HepG2 (cell line): ENCODE data around the gene LAMA5. TPM values are rescaled to one million over a fixed set of nuclear protein-coding genes. Genes with fewer than 3 reads are reported as not detected.

Experiments used
- CC2D1A ChIP-seq: sonication (generic); formaldehyde crosslinking; IDR thresholded peaks from 2 replicates; pipeline ENCODE4 v1.8.1; 2023; ENCODE audit warnings: mild to moderate bottlenecking, missing genetic modification reagents
- FLYWCH1 ChIP-seq: sonication (generic); formaldehyde crosslinking; IDR thresholded peaks from 2 replicates; pipeline ENCODE4 v1.8.1; 2023; ENCODE audit warnings: mild to moderate bottlenecking, missing genetic modification reagents
- GLI4 ChIP-seq: sonication (generic); formaldehyde crosslinking; IDR thresholded peaks from 2 replicates; pipeline ENCODE4 v1.5.1; 2020; ENCODE audit warnings: missing genetic modification reagents, mild to moderate bottlenecking, moderate library complexity, borderline replicate concordance
- HNRNPH1 ChIP-seq: fragments of 200-400 bp; formaldehyde crosslinking; optimal IDR thresholded peaks from 2 replicates; pipeline ENCODE3; 2017; ENCODE audit warnings: mild to moderate bottlenecking, low read depth, low read length
- KLF6 ChIP-seq: IDR thresholded peaks from 2 replicates; pipeline ENCODE4 v1.8.0; 2016; ENCODE audit warnings: missing biosample characterization, missing genetic modification reagents
- KMT2A ChIP-seq: sonication (generic); formaldehyde crosslinking; IDR thresholded peaks from 2 replicates; pipeline ENCODE4 v1.4.0; 2020; ENCODE audit warnings: missing genetic modification reagents
- MEF2D ChIP-seq: sonication (generic); formaldehyde crosslinking; IDR thresholded peaks from 2 replicates; pipeline ENCODE4 v1.5.1; 2020; ENCODE audit warnings: mild to moderate bottlenecking, missing genetic modification reagents
- PCBP2 ChIP-seq: fragments of 200-400 bp; formaldehyde crosslinking; optimal IDR thresholded peaks from 2 replicates; pipeline ENCODE3; 2018; ENCODE audit warnings: low read length, low read depth; ENCODE audit not compliant: poor library complexity, severe bottlenecking
- RFXAP ChIP-seq: sonication (generic); formaldehyde crosslinking; IDR thresholded peaks from 2 replicates; pipeline ENCODE4 v1.4.0; 2020; ENCODE audit warnings: missing genetic modification reagents, borderline replicate concordance
- ZFP37 ChIP-seq: sonication (generic); formaldehyde crosslinking; IDR thresholded peaks from 2 replicates; pipeline ENCODE4 v1.4.0; 2020; ENCODE audit warnings: missing genetic modification reagents, borderline replicate concordance
- ZNF235 ChIP-seq: sonication (generic); formaldehyde crosslinking; IDR thresholded peaks from 2 replicates; pipeline ENCODE4 v1.8.1; 2023; ENCODE audit warnings: mild to moderate bottlenecking, missing genetic modification reagents, borderline replicate concordance
- ZNF460 ChIP-seq: sonication (generic); formaldehyde crosslinking; IDR thresholded peaks from 2 replicates; pipeline ENCODE4 v1.5.1; 2020; ENCODE audit warnings: missing genetic modification reagents, mild to moderate bottlenecking, borderline replicate concordance
- ZNF552 ChIP-seq: sonication (generic); formaldehyde crosslinking; IDR thresholded peaks from 2 replicates; pipeline ENCODE4 v1.9.0; 2022; ENCODE audit warnings: missing genetic modification reagents, mild to moderate bottlenecking, borderline replicate concordance
- ZNF564 ChIP-seq: sonication (generic); formaldehyde crosslinking; IDR thresholded peaks from 2 replicates; pipeline ENCODE4 v1.8.1; 2023; ENCODE audit warnings: mild to moderate bottlenecking, missing genetic modification reagents
- ZNF572 ChIP-seq: sonication (generic); formaldehyde crosslinking; IDR thresholded peaks from 2 replicates; pipeline ENCODE4 v1.5.1; 2020; ENCODE audit warnings: mild to moderate bottlenecking, missing genetic modification reagents
- ZNF607 ChIP-seq: sonication (generic); formaldehyde crosslinking; IDR thresholded peaks from 2 replicates; pipeline ENCODE4 v1.5.1; 2020; ENCODE audit warnings: missing genetic modification reagents, mild to moderate bottlenecking, borderline replicate concordance
- ZNF747 ChIP-seq: sonication (generic); formaldehyde crosslinking; IDR thresholded peaks from 2 replicates; pipeline ENCODE4 v1.8.1; 2023; ENCODE audit warnings: missing genetic modification reagents, mild to moderate bottlenecking, borderline replicate concordance
- ZNF83 ChIP-seq: sonication (generic); formaldehyde crosslinking; IDR thresholded peaks from 2 replicates; pipeline ENCODE4 v1.4.0; 2020; ENCODE audit warnings: missing genetic modification reagents, mild to moderate bottlenecking, borderline replicate concordance
- ZNF891 ChIP-seq: sonication (generic); formaldehyde crosslinking; IDR thresholded peaks from 2 replicates; pipeline ENCODE4 v1.5.0; 2020; ENCODE audit warnings: mild to moderate bottlenecking, missing genetic modification reagents
- polyA plus RNA-seq, 8 experiments: library from polyadenylated mRNA; depleted of rRNA in 3 of 8; stranded (reverse) in 7 of 8; unstranded in 1 of 8; fragments of >200 nt; fragmentation: Illumina TruSeq in 4 of 8; extraction: Trizol in 4 of 8; gene quantifications; 2 replicates each; pipeline versions ENCODE4 v1.2.1 to v1.2.3, GENCODE V29; 2011 to 2016; ENCODE audit warnings: low read depth in 4 of 8, missing spikeins in 1 of 8, mixed read lengths in 1 of 8; ENCODE audit not compliant: insufficient read depth in 1 of 8
- total RNA-seq, 5 experiments: library from RNA; depleted of rRNA; stranded (reverse); fragments of >200 nt; fragmentation: Illumina TruSeq; extraction: Trizol; gene quantifications; 2 replicates each; pipeline ENCODE4 v1.2.3, GENCODE V29; 2016; ENCODE audit warnings: low read depth in 1 of 5
- TF ChIP-seq, protein P1 (sequence below): sonication (generic); formaldehyde crosslinking; IDR thresholded peaks from 2 replicates; pipeline ENCODE4 v1.5.1; 2020; ENCODE audit warnings: missing genetic modification reagents, mild to moderate bottlenecking, borderline replicate concordance
- TF ChIP-seq, protein P2 (sequence below): sonication (generic); formaldehyde crosslinking; conservative IDR thresholded peaks from 2 replicates; pipeline ENCODE4 v1.8.0; 2022; ENCODE audit warnings: mild to moderate bottlenecking, moderate library complexity, missing genetic modification reagents
- TF ChIP-seq, protein P3 (sequence below): sonication (generic); formaldehyde crosslinking; IDR thresholded peaks from 2 replicates; pipeline ENCODE4 v1.8.0; 2023; ENCODE audit warnings: mild to moderate bottlenecking, missing genetic modification reagents
- TF ChIP-seq, protein P4 (sequence below): sonication (generic); formaldehyde crosslinking; IDR thresholded peaks from 2 replicates; pipeline ENCODE4 v1.5.0; 2020; ENCODE audit warnings: mild to moderate bottlenecking, missing genetic modification reagents

The LAMA5 gene
- total and polyA plus RNA-seq, 2 of the 13 experiments (the other 11 are each of a cell fraction or from before 2014, with no cell fraction given), result 21.0 to 44.7 TPM

- TF ChIP-seq ZNF235 (CRISPR knock-in tag) (no peak), HNRNPH1 (peak; percentile 37), ZNF607 (CRISPR knock-in tag) (peak; percentile 48; the same call in 1 of the 2 replicates), ZNF747 (0 out of 2 replicates have a peak, but pooled peaks have one; percentile 60), FLYWCH1 (CRISPR knock-in tag) (peak; percentile 82; the same call in 1 of the 2 replicates), ZNF83 (CRISPR knock-in tag) (no peak), KLF6 (CRISPR knock-in tag) (peak; percentile 10; the same call in 1 of the 2 replicates), RFXAP (no peak), ZNF460 (CRISPR knock-in tag) (no peak), CC2D1A (CRISPR knock-in tag) (0 out of 2 replicates have a peak, but pooled peaks have one; percentile 69), PCBP2 (peak; percentile 93), ZNF572 (peak; percentile 98), GLI4 (0 out of 2 replicates have a peak, but pooled peaks have one; percentile 47), ZFP37 (CRISPR knock-in tag) (0 out of 2 replicates have a peak, but pooled peaks have one; percentile 25), ZNF552 (CRISPR knock-in tag) (no peak), ZNF564 (peak; percentile 43; the same call in 1 of the 2 replicates), MEF2D (CRISPR knock-in tag) (no peak; the same call in 1 of the 2 replicates), ZNF891 (CRISPR knock-in tag) (peak; percentile 21; the same call in 1 of the 2 replicates), KMT2A (CRISPR knock-in tag) (no peak)
- TF ChIP-seq, protein P1, sequence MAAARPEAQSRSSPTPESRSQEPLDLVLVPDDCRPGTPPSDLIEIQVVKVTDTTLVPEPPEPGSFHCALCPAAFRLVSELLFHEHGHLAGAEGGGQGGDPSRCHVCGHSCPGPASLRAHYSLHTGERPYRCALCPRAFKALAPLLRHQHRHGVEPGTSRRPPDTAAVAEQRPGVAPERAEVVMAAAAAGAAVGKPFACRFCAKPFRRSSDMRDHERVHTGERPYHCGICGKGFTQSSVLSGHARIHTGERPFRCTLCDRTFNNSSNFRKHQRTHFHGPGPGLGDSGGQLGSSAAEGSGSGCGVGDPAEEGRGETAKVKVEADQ (CRISPR knock-in tag), result 0 out of 2 replicates have a peak, but pooled peaks have one; percentile 6
- TF ChIP-seq, protein P2, sequence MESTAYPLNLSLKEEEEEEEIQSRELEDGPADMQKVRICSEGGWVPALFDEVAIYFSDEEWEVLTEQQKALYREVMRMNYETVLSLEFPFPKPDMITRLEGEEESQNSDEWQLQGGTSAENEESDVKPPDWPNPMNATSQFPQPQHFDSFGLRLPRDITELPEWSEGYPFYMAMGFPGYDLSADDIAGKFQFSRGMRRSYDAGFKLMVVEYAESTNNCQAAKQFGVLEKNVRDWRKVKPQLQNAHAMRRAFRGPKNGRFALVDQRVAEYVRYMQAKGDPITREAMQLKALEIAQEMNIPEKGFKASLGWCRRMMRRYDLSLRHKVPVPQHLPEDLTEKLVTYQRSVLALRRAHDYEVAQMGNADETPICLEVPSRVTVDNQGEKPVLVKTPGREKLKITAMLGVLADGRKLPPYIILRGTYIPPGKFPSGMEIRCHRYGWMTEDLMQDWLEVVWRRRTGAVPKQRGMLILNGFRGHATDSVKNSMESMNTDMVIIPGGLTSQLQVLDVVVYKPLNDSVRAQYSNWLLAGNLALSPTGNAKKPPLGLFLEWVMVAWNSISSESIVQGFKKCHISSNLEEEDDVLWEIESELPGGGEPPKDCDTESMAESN, result 0 out of 2 replicates have a peak, but pooled peaks have one; percentile 22
- TF ChIP-seq, protein P3, sequence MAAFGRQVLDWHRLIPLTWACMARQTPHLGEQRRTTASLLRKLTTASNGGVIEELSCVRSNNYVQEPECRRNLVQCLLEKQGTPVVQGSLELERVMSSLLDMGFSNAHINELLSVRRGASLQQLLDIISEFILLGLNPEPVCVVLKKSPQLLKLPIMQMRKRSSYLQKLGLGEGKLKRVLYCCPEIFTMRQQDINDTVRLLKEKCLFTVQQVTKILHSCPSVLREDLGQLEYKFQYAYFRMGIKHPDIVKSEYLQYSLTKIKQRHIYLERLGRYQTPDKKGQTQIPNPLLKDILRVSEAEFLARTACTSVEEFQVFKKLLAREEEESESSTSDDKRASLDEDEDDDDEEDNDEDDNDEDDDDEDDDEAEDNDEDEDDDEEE, result 0 out of 2 replicates have a peak, but pooled peaks have one; percentile 55
- TF ChIP-seq, protein P4, sequence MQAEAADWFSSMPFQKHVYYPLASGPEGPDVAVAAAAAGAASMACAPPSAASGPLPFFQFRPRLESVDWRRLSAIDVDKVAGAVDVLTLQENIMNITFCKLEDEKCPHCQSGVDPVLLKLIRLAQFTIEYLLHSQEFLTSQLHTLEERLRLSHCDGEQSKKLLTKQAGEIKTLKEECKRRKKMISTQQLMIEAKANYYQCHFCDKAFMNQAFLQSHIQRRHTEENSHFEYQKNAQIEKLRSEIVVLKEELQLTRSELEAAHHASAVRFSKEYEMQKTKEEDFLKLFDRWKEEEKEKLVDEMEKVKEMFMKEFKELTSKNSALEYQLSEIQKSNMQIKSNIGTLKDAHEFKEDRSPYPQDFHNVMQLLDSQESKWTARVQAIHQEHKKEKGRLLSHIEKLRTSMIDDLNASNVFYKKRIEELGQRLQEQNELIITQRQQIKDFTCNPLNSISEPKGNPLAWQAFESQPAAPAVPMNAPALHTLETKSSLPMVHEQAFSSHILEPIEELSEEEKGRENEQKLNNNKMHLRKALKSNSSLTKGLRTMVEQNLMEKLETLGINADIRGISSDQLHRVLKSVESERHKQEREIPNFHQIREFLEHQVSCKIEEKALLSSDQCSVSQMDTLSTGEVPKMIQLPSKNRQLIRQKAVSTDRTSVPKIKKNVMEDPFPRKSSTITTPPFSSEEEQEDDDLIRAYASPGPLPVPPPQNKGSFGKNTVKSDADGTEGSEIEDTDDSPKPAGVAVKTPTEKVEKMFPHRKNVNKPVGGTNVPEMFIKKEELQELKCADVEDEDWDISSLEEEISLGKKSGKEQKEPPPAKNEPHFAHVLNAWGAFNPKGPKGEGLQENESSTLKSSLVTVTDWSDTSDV (CRISPR knock-in tag), result 0 out of 2 replicates have a peak, but pooled peaks have one; percentile 89
Measured at GRCh38 chr20:62387219-62387913, 20.3 kb upstream of the LAMA5 start (continued).
